NCI-H2081 (cell line): ENCODE measurements around the gene FERD3L.

Experiments
- DNase-seq, 2 experiments: peaks; one replicate each; lab custom pipeline; 2025; lab: John Stamatoyannopoulos, UW

Gene FERD3L

DNA sequence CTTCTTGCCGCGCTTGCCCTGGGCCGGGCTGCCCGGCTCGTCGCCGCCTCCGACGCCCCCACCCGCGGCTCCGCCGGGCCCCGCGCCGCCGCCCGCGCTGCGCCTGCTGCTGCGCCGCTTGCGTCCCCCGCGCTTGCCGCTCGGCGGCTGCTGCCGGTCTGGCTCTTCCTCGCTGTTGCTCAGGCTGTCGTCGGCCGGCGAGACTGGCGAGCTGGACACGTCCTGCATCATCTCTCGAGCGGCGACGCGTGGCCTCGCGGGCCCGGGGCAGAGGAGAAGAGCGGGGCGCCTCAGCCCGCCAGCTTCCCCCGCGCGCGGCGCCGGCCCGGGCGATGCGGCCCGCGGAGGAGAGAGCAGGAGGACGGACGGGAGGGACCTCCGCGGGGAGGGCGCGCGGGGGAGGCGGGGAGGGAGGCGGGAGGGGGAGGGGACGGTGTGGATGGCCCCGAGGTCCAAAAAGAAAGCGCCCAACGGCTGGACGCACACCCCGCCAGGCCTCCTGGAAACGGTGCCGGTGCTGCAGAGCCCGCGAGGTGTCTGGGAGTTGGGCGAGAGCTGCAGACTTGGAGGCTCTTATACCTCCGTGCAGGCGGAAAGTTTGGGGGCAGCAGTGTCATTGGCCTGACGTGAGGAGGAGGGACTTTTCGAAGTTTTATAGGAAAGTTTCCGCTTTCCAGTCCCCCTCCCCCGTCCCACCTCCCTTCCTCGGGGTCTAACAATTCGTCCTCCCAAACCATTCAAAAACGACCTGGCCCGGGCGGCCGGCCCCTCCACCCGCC, 27.9 kb downstream of the FERD3L start, which contains the start of gene TWIST1:
Gene TWIST1, minus strand, starts transcription at position 546 of the 779 bp plus-strand sequence. Its CDS starts 315 bp downstream, at position 231.
- DNase-seq, result peak; percentile 66 to 73

DNA sequence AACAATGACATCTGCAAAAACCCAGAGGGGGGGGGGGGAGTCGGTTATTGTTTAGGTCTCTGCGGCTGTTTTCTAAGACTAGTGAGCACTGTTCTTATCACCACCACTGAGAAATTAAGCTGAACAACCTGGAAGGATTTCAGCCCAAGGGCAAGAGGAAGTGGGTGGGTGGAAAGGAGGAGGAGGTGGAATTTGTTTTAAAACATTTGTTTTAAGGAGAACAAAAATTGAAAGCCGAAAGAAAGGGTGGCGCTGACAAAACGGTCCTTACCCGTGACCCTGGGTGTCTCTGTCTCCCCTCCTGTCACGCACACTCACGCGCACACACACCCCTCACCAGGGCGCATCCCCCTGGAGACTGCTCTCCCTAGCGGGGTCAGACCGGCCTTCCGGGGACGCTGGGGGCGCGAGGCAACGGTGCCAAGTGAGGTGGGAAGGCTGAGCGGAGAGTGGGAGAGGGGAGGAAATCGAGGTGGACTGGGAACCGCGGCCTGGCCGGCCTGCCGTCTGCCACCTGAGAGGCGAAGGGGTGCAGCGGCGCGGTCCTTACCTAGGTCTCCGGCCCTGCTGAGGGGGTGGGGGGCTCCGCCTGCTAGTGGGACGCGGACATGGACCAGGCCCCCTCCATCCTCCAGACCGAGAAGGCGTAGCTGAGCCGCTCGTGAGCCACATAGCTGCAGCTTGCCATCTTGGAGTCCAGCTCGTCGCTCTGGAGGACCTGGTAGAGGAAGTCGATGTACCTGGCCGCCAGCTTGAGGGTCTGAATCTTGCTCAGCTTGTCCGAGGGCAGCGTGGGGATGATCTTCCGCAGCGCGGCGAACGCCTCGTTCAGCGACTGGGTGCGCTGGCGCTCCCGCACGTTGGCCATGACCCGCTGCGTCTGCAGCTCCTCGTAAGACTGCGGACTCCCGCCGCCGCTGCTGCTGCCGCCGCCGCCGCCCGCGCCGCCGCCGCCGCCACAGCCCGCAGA, 28.8 kb downstream of the FERD3L start:
- peak; percentile 55 to 75 for DNase-seq

DNA sequence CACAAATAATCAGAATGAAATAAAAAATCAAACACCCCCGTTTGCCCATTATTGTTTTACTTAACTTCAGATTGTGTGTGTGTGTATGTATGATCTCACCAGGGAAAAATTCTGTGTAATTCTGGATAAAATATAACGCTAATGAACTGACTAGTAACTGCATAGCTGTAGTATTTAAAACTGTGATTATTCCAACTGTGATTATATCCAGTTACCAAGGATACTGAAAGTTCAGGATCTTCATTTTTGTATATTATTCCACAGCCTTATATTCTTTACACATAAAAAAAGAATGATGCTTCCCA, 30.7 kb downstream of the FERD3L start:
- no peak for DNase-seq

DNA sequence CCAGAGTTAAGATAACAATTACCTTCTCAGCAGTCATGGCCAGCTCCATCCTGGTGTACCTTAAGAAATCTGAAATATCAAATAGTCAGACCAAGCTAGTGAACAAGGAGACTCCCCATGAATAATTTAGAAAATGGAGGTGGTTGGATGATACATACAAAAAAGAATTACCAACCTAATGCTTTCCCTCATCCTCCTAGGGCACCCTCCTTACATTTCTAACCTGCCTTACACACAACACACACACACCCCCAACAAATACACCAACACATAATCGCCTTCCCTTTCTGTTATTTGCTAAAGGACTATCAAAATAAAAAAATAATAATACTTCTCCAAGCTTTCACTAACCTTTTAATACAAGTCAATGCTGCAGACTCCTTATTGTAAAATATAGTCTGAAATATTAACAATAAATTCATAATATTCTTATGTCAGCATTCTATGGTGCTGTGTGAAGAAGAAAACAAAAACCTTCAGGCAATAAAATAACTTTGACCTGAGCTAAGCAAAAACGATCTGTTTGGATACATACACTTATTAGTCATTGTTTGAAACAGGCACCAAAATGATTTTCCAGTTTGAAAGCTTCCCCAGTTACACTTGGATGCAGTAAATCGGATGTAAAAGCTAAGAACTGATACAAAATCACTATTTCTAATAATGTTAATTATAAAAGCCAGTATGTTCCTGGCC, 31.2 kb downstream of the FERD3L start:
- DNase-seq, result no peak

DNA sequence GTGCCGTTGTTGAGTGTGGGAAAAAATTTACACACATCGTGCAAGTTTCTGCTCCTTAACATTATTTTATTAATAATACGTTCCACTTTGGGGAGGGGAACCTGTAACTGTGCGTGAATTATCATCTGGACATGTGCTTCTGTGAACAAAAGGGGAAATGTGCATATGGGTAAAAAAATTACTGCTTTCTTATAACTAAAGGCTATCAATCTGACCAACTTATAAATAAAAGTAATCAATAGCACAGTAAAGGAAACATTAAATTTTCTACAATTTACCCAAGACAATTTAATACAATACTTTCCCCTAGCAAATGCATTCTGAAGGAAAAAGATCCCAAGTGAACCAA, 32.2 kb downstream of the FERD3L start:
- DNase-seq, result no peak

DNA sequence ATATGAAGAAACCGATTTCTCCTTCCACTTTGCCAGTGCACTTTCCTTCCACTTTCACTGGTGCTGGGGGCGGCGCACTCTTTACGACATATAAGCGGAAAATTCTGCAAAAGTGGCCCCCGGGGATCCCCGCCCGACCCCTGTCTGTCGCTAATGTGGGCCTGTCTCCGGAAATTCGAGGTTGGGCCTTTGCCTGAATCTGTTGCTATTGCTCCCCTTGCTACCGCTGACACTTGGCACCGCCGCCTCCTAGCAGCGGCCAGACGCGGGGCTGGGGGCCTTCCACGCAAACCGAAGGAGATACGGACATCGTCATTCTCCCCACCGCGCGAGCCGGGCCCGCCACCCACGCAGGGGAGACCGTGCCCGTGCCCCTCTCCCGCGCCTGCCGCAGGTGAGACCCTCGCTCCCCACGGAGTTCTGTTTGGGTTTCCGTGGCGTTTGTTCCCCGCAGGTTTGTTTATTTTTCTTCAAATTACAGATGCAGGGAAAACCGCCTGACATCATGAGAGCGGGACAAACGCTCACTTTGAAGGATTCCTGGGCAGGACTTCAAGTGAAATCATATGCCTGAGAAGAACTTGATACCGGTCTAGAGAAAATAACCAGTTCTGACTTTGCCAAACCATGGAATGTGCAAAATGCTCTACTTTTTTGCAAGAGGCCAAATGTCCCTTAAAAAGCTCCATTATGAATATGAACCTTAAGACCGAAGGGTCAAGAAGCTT, 32.8 kb downstream of the FERD3L start:
- DNase-seq, result no peak

DNA sequence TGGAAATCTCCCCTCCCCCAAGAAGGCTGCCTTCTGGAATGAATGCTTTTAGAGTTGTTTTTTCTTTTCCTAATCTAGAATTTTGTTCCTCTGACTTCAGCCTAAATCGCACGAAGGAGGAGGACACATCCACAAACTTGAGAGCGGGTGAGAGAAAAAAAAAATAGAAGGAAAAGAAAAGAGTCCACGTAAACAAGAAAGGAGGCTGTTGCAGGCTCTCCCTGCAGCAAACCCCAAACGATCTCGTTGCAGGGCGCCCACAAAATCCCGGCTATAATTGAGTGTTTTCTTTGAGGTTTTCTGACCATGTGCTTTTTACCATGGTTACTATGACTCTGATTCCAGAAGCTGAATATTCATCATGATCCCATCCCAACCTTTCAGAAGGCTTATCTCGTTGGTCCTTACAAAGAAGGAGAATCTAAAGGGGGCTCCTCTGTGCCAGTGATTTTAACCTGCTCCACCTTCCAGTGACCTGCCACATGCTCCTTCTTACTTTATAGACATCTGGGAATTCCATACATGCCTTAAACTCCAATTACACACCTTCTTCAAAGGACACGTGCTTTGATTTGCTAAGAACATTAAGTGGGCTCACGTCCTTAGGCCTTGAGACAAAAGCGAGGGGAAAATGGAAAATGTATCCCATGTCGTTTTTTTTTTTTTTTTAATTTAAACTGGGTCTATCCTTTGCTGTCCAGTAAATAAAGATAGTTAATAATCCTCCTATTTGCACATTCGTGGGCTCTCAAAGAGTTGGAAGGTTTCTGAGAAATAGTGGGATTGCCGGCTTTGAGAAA, 33.5 kb downstream of the FERD3L start:
- no peak for DNase-seq

DNA sequence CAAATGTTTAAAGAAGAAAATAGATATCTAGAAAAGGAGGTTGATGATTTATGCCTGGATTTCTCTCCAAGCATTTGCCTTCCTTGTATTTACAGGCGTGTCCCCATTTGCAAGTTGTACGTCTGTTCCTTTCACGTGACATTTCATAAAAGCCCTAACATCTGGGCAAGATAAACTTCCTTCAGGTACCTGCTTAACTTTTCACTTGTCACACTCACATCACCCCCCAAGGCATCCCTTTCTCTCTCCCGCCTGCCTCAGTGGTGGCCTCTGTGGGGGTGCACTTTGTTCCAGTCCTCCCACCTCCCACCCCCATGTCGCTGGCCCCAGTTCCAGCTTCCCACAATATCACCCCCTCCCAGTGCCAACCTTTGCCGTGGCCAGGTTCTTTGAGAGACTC, 34.4 kb downstream of the FERD3L start:
- DNase-seq, result no peak

DNA sequence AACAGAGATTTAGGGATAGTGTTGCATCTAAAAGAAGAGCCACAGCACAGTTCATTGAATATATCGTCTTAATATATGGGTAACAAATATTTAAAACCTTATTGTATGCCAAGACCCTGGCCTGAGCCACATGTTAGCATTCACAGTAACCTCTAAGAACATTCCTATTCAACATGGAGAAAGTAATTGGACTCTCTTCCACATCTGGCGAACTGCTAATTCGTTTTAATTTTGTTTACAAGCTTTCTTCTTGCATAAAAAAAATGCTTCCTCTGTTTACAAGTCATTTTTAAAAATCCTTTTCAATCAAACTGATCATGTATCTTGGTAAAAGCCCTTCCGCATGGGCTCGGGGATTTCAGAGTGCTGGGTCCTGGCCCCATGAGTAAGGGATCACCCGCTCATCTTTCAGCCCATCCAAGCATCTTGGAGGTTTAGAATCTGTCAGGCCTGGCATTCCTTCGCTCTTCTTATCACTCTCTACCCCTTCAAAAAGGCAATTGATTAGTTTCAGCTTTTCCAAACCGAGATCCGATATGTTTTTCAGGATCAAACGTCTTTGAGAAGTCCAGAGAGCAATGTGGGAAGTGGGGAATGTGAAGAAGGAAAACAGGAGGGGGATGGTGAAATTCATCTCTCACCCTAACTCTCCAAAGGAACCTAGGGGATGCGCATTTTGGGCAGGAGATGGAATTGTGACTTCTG, 35.0 kb downstream of the FERD3L start:
- DNase-seq, result no peak

DNA sequence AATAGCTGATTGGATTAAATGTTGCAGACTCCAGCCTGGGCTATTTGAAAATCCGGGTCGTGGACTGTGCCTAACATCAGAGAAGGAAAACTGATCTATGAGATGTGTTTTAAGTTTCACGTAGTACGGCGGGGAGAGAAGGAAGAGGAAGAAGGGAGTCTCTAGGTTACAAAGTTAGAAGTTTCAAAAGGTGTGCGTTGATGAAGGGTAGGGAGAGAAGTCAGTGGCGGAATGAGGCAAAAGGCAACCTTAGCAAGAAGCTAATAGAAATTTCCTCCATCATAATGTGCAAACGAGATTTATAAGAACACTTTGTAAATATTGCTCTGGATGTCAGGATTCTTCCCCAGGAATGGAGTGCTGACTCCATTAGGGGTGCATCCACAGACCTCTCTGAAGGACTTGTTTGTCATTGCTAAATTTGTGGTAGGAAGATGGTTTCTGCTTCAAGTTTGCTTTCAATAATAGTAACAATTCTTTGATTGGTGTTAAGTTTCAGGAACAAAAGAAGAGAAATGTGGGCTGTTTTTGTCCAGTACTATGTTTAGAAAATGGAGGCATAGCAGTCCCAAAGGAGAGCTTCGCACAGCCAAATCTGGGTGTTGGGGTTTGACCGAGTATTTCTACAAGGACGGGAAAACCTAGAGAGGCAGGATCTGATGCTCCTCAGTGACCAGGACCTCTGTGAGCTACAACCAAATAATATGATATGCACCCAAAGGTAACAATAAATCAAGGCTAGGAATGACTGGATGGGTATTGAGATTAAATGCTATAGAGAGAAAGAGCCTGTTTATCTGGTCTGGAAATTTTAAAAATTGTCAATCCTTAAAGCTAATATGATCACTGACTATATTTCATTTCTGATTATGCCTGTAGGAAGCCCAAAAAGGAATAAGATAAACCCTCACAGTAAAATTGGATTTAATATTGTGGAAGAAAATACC, 35.9 kb downstream of the FERD3L start:
- no peak for DNase-seq

DNA sequence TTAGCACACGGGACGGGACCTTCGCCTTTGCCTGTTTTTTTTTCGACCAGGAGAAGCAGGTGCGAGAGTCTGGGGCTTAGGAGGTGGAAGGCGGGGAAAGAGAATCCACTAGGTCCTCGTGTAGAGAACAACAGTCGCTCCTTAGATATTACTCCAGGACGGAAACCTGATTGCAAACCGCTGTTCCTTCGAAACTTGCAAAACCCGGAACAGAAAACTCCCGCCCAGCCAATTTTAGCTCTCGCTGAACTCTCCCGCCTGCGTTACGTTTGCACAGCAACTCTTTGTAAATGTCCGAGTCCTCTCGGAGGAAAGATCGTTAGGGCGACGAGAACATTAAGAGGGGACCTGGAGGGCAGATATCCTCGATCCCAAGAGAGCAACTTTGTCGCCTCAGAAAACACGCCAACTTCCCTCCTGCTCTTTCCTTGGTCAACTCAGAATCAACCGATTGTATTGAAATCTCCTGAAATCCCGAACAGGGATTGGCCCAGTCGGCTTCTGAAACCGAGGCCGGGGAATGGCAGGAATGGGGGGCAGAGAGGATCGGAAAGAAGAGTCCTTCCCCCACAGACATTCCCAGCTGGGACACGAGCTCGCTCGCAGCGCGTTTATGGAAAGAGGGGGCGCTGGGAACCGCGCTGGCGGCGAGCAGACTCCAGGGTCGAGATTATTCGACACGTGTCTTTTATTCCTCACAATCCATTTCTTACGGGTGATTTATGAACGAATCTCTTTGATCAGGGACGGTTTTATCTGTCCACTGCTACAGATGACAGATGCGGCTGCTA, 37.7 kb downstream of the FERD3L start:
- DNase-seq, result no peak

DNA sequence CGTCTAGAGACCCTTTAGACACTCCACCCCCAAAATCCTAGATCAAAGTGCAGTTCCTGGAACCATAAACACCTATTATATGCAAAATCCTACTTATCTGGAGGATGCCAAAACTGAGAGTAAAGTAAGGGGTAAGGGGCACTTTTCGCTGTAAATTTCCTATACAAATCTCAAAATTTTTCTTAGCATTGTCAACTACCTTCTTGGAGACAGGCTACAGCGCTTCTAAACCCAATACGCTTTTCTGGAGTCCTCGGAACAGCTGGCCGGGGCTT, 38.2 kb downstream of the FERD3L start:
- DNase-seq, result no peak

DNA sequence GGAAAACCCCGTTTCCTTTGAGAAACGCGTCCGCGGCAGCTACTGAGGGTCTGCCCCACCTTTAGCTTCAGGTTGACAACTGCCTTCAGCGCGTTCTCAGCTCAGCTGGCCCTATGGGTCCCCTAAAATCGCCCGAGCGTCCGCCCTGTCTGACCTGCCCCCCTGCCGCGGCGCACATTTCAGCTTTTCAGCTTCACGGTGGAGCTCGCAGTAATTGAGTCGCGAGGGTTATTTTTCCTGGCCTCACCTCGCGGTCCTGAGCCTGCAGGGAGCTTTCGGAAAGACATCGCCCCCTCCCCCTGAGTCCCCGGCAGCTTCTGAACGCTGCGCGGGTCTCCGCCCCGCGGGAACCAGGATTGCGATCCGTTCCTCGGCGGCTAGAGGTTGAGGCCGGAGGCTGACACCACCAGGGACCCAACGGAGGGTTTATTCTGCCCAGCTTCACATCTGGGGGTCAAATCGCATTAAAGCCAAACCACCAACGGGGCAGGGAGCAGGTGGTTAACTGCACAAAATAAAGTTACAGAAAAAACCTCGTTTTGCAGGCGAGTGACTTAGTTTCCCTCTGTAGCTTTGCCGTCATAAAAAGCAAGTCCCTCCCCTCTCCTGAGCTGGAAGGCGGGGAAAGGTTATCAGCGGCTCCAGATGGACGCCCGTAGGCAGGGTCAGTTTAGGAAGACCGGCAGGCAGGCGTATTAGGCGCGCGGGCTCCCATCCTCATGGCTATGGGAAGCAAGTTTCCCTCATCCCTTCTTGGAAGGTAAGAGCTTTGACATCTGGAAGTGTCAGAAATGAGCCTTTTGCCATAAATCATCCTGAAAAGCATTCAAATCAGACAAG, 38.8 kb downstream of the FERD3L start:
- DNase-seq, result no peak

DNA sequence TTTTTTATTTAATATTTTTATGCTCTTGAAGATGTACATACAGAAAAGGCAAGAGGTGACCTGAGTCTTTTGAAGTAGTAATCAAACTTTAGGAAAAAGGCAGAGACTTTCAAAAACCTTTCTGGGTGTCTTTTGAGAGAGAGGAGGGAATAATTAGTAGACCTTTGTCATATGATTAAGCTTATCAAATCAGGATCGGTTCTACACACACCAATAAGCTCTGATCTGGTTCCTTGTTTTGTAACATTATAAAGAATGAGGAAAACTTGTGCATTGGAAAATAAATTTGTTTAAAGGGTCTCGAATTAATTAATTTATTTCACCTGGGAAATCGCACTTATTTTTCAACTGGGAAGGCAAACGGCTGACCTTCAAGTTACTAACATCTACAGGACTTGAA, 39.7 kb downstream of the FERD3L start:
- DNase-seq, result no peak

DNA sequence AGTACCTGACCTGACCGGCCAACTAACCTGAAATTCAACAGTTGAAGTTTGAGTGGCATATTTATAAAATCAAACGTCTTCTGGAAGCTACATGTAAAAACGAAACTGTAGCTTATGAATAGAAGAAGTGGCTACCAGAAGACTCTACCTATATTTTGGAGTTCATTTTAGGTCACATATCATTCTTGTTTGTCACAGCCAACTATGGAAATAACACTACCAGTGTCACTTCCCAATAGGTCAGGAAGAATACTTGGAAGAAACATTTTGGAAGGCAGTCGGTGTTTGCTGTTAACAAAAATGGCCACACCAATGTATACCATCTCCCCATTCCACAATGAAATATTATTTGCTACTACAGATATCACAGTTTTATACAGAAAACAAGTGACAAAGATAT, 40.4 kb downstream of the FERD3L start:
- no peak for DNase-seq

DNA sequence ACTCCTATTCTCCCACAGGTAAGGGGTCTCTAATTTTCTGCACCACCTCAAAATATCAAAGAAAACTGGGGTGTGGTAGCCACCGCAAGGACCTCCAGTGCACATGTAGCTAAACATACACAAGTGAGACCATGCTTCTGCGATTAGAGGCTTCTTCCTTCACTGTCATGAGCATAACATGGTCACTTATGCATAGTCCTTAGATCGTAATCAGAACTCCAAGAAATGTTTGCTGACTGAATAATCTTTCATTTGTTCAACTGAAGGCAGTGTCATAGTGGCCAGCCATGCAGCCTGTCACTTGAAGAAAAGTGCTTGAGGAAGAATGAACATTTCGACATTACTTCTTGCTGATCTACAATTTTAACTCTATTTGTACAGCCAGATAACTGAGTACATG, 42.3 kb downstream of the FERD3L start:
- DNase-seq, result no peak

DNA sequence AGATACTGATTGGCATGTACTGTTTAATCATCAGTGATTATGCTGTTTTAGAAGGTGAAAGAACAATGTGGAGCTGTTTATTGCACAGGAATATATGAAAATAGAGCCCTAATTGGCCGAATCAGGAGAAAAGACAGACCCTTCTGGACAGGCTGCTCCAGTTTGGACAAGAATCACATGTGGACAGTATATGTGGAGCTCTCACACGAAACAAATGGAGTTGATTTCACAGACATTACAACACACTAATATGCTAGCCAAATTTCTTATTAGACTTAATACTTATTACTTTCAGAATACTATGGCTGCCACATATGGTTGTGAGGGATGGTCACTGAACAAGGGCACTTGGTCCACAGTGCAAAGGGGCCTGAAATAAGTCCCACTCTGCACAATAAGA, 43.3 kb downstream of the FERD3L start:
- no peak for DNase-seq

DNA sequence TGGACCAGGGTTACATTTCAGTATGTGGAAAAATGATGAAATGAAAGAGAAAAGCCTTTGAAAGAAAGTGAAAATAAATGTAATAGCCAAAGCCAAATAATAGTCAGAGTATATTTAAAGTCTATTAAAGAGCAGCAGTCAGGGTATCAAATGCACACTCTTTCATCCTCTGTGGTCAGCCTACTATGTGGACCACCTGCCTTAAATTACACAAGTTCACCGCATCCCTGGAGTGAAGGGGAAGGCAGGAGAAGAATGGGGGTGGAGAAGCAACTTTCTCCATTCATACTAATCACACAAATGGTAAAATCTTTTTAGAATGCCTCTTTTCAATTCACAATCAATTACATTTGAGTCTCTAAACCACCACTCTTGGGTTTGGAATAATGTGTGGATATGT, 43.7 kb downstream of the FERD3L start:
- no peak for DNase-seq
